Right atrium auricular region (tissue), 2 donors: ENCODE measurements around the gene IZUMO2. TPM values are rescaled to one million over a fixed set of nuclear protein-coding genes. Genes with fewer than 3 reads are reported as not detected.
"Not testable (repeated sequence)": the region's sequence is repeated elsewhere in the genome, so short reads cannot be mapped to it uniquely, and the experiment has no call there.

Experiments
- DNase-seq: peaks from one replicate; pipeline ENCODE4 v3.0.0-alpha.2; 2019; ENCODE audit warnings: low spot score
- H3K27ac ChIP-seq, 2 donors: fragments of 200-600 bp; sonication (generic); 1 replicate in 1 of 2; 2 replicates in 1 of 2; pipeline ENCODE4 v1.5.1; 2016 to 2019
- H3K27me3 ChIP-seq, 2 donors: fragments of 200-600 bp; sonication (generic); one replicate each; pipeline versions ENCODE4 v1.5.1 to v1.6.0; 2017 to 2019
- H3K36me3 ChIP-seq: fragments of 200-600 bp; sonication (generic); one replicate; pipeline ENCODE4 v1.5.1; 2016
- H3K4me1 ChIP-seq, 2 donors: fragments of 200-600 bp; sonication (generic); one replicate each; pipeline versions ENCODE4 v1.5.1 to v1.6.0; 2017 to 2019
- H3K4me3 ChIP-seq, 2 donors: fragments of 200-600 bp; sonication (generic); 1 replicate in 1 of 2; 2 replicates in 1 of 2; pipeline ENCODE4 v1.5.1; 2017 to 2019; ENCODE audit warnings: mild to moderate bottlenecking in 1 of 2, moderate library complexity in 1 of 2
- H3K9me3 ChIP-seq, 2 donors: fragments of 200-600 bp; sonication (generic); one replicate each; pipeline ENCODE4 v1.5.1; 2019
- total RNA-seq, 2 donors: library from RNA; depleted of rRNA; stranded (reverse); fragments of >200 nt; gene quantifications; one replicate each; pipeline ENCODE4 v1.1.0, GENCODE V29; 2016
- TF ChIP-seq, protein P1 (sequence below), 2 donors: fragments of 200-600 bp; sonication (generic); IDR thresholded peaks; one replicate each; pipeline ENCODE4 v1.5.1; 2019; ENCODE audit warnings: antibody characterized with exemption in 2 of 2

The IZUMO2 gene
- total RNA-seq, 2 donors from 2014 or later = not detected

DNA sequence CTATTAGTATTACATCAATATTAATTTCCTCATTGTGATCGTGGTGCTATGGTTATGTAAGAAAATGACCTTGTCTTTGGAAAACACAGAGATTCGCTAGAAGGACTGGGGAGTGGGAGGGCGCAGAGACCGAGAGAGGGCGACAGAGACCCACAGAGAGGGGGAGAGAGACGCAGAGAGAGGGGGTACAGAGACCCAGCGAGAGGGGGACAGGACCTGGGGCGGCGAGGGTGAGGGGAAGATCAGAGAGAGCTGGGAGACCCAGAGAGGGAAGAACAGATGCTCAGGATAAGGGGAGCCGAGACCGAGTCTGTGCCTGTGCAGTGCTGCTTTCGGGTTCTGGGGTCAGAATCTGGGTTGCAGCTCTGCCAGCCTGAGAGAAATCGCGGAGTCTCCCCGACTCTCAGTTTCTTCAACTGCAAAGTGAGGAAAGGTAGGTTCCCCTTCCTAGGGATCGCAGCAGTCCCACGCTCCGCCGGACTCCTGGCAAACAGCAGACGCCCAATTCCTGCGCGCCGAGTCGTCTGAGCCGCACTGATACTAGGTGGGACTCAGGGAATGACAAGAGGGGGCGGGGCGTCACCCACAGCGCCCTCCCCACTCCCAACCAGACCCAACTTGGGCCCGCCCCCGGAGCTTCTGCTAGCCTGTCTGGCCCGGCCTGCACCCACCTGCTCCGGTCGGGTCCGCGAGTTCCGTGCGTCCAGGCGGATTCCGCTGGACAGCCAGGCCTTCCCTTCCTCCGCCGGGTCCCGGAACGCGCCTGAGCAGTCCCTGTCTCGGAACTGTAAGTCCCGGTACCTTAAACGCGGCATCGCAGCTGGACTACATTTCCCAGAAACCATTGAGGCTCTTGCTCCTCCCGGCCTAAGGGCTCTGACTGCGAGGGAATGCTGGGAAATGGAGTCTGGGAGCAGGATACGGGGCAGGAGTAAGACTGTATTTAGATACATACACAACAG, 15.3 kb downstream of the IZUMO2 start:
- DNase-seq = peak; percentile 90
- H3K27me3 ChIP-seq = no peaks in the 10 kb centered on the region
- TF ChIP-seq, protein P1, sequence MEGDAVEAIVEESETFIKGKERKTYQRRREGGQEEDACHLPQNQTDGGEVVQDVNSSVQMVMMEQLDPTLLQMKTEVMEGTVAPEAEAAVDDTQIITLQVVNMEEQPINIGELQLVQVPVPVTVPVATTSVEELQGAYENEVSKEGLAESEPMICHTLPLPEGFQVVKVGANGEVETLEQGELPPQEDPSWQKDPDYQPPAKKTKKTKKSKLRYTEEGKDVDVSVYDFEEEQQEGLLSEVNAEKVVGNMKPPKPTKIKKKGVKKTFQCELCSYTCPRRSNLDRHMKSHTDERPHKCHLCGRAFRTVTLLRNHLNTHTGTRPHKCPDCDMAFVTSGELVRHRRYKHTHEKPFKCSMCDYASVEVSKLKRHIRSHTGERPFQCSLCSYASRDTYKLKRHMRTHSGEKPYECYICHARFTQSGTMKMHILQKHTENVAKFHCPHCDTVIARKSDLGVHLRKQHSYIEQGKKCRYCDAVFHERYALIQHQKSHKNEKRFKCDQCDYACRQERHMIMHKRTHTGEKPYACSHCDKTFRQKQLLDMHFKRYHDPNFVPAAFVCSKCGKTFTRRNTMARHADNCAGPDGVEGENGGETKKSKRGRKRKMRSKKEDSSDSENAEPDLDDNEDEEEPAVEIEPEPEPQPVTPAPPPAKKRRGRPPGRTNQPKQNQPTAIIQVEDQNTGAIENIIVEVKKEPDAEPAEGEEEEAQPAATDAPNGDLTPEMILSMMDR (IDR thresholded peaks at IDR 0.05) = peak; percentile 55 to 71
- H3K4me1 ChIP-seq = peaks cover 0 to 6% of the 10 kb centered on the region in 2 donors
- peak overlapping the region; percentile 51 to 61 for H3K4me3 ChIP-seq
- H3K27ac ChIP-seq = peak overlapping the region; percentile 70 to 80
- H3K9me3 ChIP-seq = no peaks in the 10 kb centered on the region
- no peaks in the 10 kb centered on the region for H3K36me3 ChIP-seq

DNA sequence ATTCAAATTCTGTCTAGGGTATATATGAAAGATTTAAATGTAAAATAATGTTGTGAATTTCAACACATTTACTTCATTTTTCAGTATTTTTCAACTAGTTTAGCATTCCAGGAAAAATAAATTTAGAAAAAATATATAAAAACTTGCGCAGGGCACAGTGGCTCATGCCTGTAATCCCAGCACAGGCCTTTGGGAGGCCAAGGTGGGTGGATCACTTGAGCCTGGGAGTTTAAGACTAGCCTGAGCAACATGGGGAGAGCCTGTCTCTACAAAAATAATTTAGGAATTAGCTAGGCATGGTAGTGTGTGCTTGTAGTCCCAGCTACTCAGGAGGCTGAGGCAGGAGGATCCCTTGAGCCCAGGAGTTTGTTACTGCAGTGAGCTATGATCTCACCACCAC, 21.2 kb downstream of the IZUMO2 start:
- not testable (repeated sequence) for H3K27me3 ChIP-seq, H3K27ac ChIP-seq, H3K4me1 ChIP-seq, H3K36me3 ChIP-seq, H3K9me3 ChIP-seq, DNase-seq, H3K4me3 ChIP-seq

DNA sequence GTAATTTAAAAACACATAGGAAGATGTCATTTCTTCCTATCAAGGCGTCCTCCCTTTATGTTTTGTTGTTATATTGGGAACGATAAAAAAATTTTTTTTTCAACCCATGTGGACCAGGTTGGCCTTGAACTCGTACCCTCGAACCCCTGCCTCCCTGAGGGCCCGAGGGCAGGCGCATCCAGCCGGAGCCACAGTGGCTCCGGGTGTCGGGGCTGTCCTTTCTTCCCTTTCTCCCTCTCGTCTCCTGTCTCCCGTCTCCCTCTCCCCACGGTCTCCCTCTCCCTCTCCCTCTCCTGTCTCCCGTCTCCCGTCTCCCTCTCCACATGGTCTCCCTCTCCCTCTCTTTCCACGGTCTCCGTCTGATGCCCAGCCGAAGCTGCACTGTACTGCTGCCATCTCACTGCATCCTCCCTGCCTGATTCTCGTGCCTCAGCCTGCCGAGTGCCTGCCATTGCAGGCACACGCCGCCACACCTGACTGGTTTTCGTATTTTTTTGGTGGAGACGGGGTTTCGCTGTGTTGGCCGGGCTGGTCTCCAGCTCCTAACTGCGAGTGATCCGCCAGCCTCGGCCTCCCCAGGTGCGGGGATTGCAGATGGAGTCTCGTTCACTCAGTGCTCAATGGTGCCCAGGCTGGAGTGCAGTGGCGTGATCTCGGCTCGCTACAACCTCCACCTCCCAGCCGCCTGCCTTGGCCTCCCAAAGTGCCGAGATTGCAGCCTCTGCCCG, 22.8 kb downstream of the IZUMO2 start:
- not testable (repeated sequence) for H3K4me3 ChIP-seq, H3K4me1 ChIP-seq, DNase-seq, H3K27ac ChIP-seq, H3K36me3 ChIP-seq, H3K9me3 ChIP-seq, H3K27me3 ChIP-seq

DNA sequence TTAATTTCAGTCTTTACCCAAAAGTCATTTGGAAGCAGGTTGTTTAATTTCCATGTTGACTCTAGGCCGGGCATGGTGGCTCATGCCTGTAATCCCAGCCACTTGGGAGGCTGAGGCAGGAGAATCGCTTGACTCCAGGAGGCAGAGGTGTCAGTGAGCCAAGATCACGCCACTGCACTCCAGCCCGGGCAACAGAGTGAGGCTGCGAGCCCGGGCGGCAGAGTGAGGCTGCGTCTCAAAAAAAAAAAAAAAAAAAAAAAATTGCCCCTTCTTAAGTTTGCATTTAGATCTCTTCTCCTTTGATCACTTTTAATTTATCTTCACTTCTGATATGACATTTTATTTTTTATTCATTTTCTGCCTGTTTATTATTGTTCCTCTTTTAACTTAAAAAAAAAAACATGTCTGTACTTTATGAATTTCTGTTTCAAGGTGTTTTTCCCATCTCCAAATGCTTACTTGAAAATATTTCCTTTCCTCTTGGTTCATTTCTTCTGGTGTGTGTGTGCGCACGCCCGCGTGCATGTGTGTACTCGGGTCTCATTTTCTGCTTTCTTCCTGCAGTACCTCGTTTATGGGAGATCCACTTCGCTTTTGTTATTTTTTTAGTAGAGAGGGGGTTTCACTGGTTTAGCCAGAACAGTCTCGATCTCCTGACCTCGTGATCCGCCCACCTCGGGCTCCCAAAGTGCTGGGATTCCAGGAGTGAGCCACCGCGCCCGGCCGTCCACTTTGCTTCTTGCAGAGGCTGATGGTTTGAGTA, 26.3 kb downstream of the IZUMO2 start:
- not testable (repeated sequence) for H3K27ac ChIP-seq, H3K9me3 ChIP-seq, H3K4me1 ChIP-seq, H3K36me3 ChIP-seq, H3K27me3 ChIP-seq, H3K4me3 ChIP-seq
- DNase-seq = peak; percentile 74
- TF ChIP-seq, protein P1 (IDR thresholded peaks at IDR 0.05) = peak in 1 of 2 donors; percentile 12

DNA sequence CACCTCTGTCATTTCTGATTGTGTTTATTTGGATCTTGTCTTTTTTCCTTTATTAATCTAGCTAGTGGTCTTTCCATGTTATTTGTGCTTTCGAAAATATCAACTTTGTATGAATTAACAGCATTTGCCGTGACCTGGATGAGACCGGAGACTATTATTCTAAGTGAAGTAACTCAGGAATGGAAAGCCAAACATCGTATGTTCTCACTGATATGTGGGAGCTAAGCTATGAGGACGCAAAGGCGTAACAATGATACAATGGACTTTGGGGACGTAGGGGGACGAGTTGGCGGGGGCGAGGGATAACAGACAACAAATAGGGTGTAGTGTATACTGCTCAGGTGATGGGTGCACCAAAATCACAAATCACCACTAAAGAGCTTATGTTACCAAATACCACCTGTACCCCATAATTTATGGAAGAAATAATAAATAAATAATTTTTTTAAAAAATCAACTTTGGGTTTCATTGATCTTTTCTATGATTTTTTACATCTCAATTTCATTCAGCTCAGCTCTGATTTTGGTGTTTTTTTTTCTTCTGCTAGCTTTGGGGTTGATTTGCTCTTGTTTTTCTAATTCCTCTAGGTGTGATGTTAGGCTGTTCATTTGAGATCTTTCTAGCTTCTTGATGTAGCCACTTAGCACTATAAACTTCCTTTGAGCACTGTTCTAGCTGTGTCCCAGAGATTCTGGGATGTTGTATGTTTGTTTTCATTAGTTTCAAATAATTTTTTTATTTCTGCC, 27.1 kb downstream of the IZUMO2 start:
- not testable (repeated sequence) for H3K27me3 ChIP-seq, H3K4me1 ChIP-seq, H3K36me3 ChIP-seq, H3K9me3 ChIP-seq, H3K4me3 ChIP-seq, H3K27ac ChIP-seq
- DNase-seq = peak; percentile 62
- TF ChIP-seq, protein P1 (IDR thresholded peaks at IDR 0.05) = peak in 1 of 2 donors; percentile 24

DNA sequence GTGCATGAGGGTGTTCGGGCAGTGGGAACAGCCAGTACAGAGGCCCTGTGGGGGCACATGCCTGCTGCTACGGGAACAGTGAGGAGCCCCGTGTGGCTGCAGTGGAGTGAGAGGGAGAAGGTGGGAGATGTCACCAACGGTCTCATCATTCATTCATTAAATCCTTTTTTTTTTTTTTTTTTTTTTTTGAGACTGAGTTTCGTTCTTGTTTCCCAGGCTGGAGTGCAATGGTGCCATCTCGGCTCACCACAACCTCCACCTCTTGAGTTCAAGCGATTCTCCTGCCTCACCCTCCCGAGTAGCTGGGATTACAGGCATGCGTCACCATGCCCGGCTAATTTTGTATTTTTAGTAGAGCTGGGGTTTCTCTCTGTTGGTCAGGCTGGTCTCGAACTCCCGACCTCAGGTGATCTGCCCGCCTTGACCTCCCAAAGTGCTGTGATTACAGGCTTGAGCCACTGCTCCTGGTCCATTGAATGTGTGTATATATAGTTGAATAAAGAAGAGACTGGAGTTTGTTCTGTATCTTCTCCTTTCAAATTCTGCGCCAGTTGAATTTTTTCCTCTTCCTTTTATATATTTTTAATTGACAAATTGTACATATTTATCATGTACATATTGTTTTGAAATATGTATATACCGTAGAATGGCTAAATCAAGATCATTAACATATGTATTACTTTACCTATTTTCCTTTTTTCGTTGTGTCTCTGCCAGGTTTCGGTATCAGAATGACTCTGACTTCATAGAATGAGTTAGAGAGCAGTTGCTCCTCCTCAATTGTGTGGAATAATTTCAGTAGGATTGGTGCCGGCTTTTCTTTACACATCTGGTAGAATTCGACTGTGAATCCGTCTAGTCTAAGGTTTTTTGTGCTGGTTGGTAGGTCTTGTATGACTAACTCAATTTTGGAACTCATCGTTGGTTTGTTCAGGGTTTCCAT, 28.0 kb downstream of the IZUMO2 start:
- H3K36me3 ChIP-seq, H3K4me3 ChIP-seq, H3K27me3 ChIP-seq, H3K4me1 ChIP-seq, H3K27ac ChIP-seq, H3K9me3 ChIP-seq, DNase-seq: not testable (repeated sequence)

DNA sequence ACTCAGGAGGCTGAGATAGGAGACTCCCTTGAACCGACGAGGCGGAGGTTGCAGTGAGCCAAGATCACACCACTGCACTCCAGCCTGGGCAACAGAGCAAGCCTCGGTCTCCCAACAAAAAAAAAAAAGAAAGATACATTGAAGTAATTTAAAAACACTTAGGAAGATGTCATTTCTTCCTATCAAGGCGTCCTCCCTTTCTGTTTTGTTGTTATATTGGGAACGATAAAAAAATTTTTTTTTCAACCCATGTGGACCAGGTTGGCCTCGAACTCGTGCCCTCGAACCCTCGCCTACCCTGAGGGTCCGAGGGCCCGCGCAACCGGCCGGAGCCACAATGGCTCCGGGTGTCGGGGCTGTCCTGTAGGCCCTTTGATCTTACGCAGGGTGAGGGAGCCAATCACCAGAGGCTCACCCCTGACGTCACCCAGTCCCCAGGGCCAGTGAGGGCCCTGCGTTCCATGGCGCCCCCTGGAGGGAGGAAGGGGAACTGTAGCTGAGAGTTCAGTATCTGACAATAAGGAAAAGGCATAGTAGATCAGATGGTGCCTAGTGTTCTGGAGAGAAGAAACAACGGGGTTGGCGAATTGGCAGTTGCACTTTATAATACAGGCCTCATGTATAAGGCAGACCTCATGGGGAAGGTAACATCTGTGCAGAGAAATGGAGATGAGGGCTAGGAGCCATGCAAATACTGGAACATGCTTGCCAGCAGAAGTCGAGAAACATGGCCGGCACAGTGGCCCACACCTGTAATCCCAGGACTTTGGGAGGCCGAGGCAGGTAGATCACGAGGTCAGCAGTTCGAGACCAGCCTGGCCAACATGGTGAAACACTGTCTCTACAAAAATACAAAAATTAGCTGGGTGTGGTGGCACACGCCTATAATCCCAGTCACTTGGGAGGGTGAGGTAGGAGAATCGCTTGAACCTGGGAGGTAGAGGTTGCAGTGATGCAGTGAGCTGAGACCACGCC, 29.3 kb downstream of the IZUMO2 start:
- not testable (repeated sequence) for H3K36me3 ChIP-seq, H3K4me1 ChIP-seq, H3K4me3 ChIP-seq, DNase-seq, H3K27me3 ChIP-seq, H3K9me3 ChIP-seq, H3K27ac ChIP-seq

DNA sequence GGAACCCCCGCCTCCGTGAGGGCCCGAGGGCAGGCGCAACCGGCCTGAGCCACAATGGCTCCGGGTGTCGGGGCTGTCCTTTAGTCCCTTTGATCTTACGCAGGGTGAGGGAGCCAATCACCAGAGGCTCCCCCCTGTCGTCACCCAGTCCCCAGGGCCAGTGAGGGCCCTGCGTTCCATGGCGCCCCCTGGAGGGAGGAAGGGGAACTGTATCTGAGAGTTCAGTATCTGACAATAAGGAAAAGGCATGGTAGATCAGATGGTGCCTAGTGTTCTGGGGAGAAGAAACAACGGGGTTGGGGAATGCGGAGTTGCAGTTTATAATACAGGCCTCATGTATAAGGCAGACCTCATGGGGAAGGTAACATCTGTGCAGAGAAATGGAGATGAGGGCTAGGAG, 59.1 kb downstream of the IZUMO2 start:
- not testable (repeated sequence) for H3K4me3 ChIP-seq, H3K9me3 ChIP-seq, H3K36me3 ChIP-seq, H3K4me1 ChIP-seq, H3K27me3 ChIP-seq, DNase-seq, H3K27ac ChIP-seq

DNA sequence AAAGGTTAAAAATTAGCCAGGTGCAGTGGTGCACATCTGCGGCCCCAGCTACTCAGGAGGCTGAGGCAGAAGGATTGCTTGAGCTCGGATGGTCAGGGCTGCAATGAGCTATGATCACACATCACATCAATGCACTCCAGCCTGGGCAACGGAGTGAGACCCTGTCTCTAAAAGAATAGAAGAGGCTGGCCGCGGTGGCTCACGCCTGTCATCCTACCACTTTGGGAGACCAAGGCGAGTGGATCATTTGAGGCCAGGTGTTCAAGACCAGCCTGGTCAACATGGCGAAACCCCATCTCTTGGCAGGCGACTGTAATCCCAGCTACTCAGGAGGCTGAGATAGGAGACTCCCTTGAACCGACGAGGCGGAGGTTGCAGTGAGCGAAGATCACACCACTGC, 59.7 kb downstream of the IZUMO2 start:
- H3K4me1 ChIP-seq, DNase-seq, H3K36me3 ChIP-seq, H3K27me3 ChIP-seq, H3K27ac ChIP-seq, H3K4me3 ChIP-seq, H3K9me3 ChIP-seq: not testable (repeated sequence)
